UCSD-AML1 (cell line): ENCODE measurements around the gene ANXA8.
A peak's percentile ranks its signal among the peaks of the same experiment; 100 is the strongest.
"Not testable (repeated sequence)": the region's sequence is repeated elsewhere in the genome, so short reads cannot be mapped to it uniquely, and the experiment has no call there.

Experiments
- DNase-seq: peaks from one replicate; lab custom pipeline; 2025; ENCODE audit not compliant: unreplicated experiment; lab: John Stamatoyannopoulos, UW

ANXA8 gene

DNA sequence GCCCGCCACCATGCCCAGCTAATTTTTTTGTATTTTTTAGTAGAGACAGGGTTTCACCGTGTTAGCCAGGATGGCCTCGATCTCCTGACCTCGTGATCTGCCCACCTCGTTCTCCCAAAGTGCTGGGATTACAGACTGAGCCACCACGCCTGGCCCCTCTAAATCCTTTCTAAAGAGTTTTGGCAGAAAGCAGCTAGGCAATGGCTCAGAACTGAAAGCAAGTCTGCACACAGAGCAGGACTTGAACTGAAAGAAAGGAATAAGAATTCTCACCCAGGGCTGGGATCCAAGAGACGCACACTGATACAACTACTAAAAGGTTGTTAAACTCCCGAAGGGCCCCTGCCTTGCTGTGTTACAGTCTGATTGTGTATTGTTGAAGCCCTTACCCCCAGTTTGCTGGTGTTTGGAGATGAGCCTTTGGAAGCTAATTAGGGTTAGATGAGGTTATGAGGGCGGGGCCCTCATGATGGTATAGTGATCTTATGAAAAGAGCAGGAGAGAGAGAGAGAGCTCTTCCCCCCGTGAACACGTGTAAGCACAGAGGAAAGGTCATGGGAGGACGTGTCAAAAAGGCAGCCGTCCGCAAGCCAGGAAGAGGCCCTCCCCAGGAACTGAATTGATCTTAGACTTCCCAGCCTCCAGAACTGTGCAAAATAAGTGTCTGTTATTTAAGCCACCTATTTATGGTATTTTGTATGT is 18.5 kb downstream of the ANXA8 start:
- not testable (repeated sequence) for DNase-seq

DNA sequence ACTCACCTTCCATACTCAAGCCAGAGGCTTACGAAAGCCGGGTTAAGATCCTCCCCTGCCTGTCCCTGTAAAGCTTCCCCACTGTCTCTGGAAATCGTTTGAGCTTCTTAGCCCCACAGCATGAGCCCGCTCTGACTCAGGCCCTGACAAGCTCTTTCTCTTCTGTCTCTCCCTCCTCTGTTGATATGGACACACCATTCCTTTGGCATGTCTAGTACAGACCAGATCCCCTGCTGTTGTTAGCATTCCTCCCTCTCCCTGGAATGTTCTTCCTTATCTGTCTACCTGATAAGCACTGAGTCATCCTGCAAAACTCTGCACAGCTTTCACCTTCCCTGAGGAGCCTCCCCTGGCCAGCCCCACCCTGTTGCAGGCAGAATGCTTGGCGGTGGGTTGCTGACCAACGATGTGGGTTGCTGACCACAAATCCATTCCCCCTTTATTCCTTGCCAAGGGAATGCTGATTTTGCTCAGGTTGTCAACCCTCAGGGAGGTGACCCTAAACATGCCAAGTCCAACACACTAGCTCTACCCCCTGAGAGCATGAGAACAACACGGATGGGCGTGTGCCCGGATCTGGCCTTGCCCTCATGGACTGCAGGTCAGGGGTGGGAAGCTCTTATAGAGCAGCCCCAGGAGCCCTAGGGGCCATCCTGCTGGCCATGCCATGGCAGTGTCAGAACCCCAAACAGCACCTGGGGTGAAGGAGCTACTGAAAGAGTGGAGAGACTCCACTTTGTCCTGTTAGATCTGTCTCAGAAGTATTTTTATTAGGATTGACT is 21.1 kb downstream of the ANXA8 start:
- not testable (repeated sequence) for DNase-seq

DNA sequence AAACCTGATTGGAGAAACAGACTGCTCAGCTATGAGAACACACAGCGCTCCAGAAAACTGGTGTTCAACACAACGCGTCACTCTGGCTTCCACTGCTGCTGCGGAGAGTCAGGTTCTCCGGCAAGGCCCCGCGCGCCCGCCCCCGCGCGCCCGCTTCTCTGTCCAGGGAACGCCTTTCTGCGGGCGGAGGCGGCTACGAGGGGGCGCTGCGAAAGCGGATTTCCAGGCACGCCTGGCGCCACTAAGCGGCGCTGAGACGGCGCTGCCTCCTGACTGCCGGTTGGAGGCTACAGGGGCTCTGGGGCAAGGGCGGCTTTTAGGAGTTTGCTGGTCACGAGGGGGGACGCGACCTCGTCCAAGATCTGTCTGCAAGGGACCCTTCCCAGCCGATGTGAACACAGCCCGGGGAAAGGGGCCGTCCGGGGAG is 22.6 kb downstream of the ANXA8 start:
- peak; percentile 16 for DNase-seq

DNA sequence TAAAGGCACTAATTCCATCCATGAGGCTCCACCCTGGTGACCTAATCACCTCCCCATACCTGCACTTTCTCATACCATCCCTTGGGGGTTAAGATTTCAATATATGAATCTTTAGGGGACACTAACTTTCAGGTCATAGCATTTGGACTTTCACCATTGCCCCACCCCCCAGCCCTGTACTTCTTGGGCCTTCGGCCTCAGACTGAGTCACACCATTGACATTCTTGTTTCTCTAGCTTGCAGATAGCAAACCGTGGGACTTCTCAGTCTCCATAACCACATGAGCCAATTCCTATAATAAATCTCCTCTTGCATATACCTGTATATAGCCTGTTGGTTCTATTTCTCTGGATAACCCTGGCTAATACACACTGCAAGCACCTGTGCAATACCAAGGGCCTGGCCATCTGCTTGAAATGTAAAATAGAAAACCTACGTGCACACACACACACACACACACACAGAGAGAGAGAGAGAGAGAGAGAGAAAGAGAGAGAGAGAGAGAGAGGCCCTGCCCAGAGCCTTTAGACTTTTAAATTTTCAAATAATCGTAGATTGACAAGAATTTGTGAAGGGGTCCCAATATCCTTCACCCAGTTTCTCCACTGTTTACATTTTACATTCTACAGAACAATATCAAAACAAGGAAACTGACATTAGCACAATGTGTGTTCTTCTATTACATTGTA is 25.3 kb downstream of the ANXA8 start:
- DNase-seq, result no peak

DNA sequence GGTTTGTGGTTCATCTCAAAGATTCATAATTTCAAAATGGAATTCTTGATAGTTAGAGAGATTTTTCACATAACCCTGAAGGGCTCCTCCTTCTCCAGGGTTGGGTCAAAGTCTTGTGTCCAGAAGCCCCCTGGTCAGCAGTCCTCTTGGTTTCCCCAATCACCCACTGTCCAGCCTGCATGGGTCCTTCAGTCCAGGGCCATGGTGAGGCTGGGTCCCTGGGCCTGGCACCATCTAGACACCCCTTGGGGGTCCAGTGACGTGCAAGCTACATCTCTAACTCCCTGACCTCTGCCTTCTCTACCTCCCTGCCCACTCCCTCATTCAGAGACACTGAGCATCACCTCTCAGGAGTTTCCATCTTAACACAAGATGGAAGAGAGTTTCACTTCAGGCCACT is 26.1 kb downstream of the ANXA8 start:
- no peak for DNase-seq

DNA sequence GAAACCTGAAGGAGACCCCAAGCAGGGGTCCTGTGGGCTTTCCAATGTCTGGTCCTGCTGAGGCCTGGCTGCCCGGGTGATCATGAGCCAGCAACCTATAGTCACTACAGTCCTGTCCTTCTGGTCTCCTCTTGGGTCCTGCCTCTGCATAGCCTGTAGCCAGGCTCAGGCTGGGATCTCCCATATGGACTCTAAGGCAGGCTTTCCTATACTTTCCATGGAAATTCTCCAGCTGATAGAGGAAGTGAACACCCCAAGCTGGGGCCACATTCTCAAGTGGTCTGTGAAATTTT is 26.4 kb downstream of the ANXA8 start:
- DNase-seq, result no peak

DNA sequence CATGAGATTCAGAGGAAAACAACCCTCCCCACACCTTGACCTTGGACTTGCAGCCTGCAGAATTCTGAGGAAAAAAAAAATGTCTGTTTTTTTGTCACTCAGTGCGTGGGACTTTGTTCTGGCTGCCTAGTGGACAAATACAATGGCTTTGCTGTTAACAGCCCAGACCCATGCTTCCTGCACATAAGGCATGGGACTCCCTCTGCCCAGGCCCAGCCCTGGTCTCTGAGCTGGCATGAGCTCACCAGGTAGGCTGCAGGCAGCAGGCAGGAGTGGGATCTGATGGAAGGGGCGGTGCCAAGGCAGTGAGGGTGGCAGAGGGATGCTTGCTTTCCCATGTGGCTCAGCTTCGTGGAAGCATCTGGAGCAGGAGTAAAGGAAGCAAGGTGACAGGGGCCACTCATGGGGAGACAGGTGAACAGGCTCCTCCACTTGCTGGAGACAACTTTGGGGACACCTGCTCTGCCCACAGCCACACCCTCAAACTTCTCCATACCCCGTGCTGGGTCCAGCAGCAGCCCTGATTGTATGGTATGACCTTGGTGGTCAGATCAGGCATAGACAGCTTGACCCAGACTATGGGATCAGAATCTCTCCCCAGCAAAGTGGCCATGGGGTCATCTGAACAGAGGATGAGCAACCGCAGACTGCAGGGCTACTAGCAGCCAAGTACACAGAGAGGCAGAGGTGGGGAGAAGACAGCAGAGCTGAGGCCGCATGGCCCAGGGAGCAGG is 27.0 kb downstream of the ANXA8 start:
- no peak for DNase-seq

DNA sequence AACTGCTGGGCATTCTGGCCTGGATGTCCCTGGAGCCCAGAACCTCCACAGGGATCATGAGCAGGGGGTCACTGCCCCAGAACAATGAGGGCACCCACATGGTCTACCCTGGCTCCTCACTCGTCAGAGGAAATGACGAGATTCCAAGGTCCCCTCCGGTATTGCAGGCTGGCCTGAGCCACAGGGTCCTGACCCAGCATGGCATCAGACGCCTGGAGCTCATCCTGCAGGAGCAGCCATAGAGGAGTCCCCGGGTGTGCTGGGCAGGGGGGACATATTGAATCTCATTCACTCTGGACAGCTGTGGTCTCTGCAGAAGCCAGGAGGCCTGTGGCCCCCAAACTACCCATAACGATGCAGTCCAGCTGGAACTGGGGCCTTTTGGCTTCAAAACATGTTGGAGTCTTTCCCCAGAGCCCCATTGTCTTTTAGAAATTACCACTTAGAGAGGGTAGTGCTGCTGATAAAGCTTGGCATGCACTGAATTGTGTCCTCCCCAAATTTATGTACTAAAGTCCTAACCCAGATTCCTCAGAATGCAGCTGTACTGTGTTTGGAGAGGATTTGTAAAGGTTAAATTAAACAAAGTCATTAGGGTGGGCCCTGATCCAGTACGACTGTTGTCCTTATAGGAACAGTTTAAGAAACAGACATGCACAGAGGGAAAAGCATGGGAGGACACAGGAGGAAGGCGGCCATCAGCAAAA is 27.7 kb downstream of the ANXA8 start:
- no peak for DNase-seq

DNA sequence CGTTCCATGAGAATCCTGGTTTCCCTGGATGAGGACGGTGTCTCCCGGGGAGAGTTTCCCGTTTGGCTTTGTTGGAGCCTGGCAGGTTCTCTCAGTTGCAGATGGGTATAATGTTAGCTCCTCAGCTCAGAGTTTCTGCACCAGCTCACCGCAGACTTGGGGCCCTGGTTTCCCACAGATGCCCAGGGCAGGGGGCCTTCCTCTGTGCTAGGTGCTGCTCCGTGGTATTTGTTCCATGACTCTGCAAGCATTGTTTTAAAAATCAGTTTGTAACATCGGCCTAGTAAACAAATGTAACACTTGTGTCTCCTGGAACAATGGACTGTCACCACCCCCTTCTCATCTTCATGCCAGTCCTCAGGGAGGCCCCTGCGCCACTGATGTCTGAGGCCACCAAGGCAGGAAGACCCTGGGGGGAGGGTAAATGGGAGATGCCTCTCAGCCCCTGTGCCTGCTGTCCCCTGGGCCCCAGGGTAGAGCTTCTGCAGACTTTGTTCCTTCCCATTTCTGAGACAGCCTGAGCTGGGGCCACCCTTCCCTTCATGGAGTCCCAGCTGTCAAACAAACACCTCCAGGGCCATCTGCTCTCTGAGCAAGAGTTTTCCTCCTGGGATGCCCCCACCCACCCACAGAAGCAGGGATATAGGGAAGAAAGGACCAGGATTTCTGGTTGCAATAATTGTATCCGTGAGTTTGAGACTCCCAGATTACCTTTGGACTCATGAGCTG is 28.4 kb downstream of the ANXA8 start:
- not testable (repeated sequence) for DNase-seq

DNA sequence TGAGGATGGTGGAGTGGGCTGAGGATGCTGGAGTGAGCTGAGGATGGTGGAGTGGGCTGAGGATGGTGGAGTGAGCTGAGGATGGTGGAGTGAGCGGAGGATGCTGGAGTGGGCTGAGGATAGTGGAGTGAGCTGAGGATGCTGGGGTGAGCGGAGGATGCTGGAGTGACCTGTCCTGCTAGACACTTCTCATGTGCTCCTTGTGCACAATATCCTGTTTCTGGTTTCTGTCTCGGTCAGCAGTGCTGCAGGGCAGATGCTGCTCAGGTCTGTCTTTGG is 29.2 kb downstream of the ANXA8 start:
- no peak for DNase-seq

DNA sequence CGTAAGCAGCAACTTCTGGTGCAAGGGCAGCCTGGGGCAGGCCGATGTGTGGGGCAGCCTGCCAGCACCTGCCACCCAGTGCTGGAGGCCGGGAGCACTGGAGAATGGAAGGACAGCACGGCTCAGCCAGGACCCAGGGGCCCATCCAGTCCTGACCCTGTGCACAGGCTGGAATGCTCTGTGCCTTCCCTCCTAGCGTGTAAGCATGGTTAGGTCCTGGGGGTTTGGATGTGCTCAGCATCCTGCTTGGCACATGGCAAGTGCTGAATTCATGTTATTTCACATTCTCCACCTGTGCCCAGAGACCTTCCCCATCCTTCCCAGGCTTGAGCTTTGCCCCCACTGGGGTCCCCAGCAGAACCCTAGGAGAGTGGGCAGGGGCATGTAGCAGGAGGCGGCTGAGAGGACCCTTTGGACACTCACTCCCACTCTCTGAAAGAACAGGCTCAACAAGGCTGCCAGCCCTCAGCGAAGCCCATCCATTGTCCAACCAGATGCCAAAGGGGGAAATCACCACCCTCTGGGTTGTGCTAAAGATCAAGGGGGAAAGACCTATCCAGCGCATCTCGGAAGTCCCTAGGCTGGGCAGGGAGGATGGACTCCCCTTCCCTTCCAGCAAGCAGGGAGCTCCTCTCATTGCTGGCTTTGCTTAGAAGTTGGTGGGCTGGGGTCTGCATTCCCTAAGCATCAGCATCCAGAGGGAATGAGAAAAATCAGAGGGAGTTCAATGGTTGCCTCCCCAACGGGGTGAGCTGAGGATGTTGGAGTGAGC is 29.7 kb downstream of the ANXA8 start:
- no peak for DNase-seq

DNA sequence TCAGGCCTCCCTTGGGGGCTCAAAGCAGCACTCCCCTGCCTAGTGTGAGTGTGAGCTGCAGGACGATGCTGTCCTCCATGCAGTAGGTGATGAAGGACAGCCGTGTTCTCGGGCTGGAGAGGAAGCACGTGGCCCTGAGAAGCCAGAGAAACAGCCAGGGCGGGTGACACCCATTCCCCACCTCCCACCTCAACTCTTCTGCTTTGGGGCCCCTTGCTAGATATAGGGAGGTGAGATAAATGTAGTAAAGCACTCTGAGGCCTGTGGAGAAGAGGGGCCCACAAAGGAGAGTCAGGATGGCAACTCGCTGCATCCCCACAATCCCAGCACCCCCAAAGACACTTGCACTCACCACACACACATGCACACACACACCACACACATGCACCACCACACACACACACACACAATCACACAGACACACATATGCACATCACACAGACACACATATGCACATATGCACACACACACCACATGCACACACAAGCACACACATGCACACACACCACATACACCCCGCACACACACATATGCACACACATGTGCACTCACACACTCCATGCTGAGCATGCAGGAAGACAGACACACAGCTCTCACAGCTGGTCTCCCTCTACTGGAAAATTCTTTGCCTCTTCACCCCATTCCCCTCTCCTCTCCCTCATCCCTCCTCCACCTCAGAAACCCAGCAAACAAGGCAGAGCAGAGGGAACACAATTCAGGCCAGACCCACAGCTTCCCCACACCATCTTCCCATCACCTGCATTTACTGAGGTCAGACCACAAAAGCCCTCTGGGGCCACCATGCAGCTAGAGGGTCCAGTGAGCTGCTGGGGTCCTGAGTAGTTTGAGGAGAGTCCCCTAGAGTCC is 30.5 kb downstream of the ANXA8 start:
- DNase-seq, result no peak

DNA sequence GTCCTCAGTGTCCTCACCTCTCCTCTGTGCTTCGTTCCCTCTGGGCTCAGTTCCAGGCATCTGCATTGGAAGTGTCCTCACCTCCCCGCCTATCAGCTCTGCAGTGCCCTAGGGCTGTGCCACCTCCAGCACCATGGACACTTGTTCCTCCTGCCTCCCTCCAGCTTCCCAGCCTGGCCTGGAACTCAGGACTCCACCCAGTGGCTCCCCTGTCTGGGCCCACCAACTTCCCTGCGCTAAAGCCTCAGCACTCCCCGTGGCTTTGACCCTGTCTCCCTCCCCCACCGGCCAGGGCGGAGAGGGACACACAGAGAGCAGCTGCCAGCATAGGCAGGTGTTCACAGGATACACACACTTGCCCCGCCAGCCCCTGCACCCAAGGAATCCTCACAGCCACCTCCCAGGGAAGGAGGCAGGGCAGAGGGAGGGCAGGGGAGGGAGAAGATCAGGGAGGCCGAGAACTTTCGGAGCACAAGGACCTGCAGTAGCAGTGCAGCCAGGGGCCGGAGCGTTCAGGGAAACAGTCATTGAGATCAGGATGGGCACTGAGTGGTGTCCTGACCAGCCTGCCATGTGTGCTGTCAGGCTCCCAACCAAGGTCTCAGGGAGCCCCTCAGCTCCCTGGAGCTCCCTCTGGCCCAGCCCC is 31.3 kb downstream of the ANXA8 start:
- DNase-seq, result no peak

DNA sequence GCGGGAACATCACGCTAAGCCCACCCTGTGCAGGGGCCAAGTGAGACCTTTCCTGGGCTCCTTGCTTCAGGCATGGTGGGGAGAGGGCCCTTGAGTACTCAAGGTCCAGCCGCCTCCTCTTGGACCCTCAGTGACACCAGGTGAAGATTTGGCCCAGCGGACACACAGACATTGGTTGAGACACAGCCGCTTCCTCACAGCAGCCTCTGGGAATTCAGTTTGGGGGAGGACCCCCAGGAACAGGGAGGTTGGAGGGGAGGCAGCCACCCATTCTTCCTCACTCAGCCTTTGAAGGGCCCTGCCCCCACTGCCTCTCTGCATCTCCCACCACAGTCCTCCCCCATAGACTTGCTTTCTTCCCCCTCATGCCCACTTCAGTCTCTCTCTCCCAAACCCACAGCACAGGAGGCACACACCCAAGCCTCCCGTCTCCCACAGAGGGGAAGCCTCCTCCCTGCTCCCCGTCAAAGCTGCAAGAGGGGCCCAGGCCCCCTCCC is 31.9 kb downstream of the ANXA8 start:
- DNase-seq, result no peak

DNA sequence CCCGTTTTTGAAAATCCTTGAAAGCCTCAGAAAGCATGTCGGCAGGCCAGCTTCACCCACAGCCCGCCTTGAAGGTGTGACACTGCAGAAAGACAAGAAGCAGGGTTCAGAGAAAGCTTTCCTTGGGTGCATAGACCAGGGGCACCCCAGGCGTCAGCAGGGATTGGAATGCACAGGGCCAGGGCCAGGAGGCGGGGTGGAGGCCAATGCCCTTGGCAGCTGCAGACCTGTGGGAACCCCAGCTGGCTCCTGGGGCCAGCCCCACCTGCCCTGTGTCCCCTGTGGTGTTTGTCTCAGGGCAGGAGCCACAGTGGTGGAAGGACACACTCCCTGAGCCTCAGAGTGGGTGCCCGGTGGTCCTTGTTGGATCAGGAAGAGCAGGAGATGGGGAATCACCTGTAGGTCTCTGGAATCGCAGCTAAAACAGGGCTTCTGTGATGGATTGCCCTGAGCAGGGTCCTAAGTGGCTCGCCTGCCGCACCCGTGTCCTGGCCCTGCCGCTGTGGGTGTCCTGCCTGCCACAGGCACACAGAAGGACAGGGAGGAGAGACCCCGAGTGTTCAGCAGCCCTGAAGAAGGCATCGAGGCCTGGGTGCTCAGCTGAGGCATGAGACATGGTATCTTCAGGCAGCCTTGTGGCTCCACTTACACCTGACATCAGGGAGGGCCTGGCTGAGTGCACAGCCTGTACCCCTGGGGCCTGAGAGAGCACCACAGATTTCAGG is 32.5 kb downstream of the ANXA8 start:
- no peak for DNase-seq

DNA sequence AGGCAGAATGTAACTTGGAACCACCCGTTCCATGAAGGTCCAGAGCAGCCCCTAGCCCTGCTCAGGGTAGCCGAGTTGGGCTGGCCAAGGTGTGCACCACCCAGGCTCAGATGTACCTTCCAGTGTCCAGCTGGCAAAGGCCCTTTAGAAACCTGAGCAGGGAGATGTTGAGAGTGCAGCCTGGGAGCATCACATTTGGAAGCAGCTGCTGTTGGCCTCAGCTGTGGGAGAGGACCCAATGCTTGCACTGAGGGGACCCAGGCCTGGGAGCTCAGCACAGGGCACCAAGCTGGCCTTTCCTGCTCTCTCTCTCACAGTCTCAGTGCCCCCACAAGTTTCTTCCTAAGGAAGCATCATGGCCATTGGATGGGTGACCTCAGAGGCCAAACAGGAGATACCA is 33.5 kb downstream of the ANXA8 start:
- no peak for DNase-seq

DNA sequence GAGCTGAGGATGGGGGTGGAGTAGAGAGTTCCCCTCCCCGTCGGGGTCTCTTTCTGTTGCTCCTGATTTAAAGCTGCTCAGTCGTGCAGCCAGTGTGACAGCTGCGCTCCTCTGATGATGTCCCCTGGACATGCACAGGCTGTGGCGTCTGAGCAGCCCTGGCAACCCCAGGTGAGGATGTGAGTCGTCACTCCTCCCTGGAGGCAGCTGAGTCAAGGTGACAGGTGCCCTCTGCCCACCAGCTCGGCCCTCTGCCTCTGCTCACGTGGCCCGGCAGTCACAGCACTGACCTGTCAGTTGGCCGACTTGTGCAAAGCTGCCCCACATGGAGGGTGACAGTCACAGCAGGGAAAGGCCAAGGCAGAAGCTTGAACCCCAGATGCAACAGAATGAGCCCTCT is 33.9 kb downstream of the ANXA8 start:
- DNase-seq, result no peak
